Measurements from ENCODE around the gene LARGE1.

LARGE1 gene

DNA sequence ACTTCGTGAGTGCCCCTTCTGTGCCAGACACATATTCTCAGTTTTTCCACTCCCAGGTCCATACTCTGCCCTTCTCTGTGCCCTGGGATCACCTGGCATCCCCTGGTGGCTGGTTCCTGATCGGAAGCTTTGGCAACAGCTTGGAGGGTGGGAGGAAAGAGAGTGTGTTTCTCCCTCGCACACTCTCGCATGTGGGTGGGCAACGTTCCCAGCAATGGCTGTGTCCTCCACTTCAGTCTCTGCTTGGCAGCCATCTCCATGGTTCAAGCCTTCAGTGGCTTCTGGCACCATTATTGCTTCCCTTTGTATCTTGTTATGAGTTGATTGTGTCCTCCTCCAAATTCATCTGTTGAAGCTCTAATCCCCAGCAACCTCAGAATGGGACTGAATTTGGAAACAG is 519.4 kb downstream of the LARGE1 start:
- TF ChIP-seq SPI1 (IDR thresholded peaks at IDR 0.05; ENCODE audit: borderline replicate concordance, low read depth) (no peak), POLR2AphosphoS5 (IDR thresholded peaks at IDR 0.05; ENCODE audit: low read depth) (no peak), CTCF (IDR thresholded peaks at IDR 0.05; ENCODE audit: insufficient read depth, low read length) (no peak), GABPA (IDR thresholded peaks at IDR 0.05; ENCODE audit: low read depth) (no peak)
- TF ChIP-seq, protein P1, sequence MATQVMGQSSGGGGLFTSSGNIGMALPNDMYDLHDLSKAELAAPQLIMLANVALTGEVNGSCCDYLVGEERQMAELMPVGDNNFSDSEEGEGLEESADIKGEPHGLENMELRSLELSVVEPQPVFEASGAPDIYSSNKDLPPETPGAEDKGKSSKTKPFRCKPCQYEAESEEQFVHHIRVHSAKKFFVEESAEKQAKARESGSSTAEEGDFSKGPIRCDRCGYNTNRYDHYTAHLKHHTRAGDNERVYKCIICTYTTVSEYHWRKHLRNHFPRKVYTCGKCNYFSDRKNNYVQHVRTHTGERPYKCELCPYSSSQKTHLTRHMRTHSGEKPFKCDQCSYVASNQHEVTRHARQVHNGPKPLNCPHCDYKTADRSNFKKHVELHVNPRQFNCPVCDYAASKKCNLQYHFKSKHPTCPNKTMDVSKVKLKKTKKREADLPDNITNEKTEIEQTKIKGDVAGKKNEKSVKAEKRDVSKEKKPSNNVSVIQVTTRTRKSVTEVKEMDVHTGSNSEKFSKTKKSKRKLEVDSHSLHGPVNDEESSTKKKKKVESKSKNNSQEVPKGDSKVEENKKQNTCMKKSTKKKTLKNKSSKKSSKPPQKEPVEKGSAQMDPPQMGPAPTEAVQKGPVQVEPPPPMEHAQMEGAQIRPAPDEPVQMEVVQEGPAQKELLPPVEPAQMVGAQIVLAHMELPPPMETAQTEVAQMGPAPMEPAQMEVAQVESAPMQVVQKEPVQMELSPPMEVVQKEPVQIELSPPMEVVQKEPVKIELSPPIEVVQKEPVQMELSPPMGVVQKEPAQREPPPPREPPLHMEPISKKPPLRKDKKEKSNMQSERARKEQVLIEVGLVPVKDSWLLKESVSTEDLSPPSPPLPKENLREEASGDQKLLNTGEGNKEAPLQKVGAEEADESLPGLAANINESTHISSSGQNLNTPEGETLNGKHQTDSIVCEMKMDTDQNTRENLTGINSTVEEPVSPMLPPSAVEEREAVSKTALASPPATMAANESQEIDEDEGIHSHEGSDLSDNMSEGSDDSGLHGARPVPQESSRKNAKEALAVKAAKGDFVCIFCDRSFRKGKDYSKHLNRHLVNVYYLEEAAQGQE (IDR thresholded peaks at IDR 0.05; ENCODE audit: insufficient replicate concordance, low read depth) = no peak
- H3K27me3 ChIP-seq (ENCODE audit: insufficient read depth, poor library complexity, severe bottlenecking) = no peaks in the 10 kb centered on the region
- H3K27ac ChIP-seq (replicated peaks) = no peak overlapping the region
- no peak overlapping the region for H3K4me3 ChIP-seq (replicated peaks; ENCODE audit: insufficient read depth, low read length)
- no peak for DNase-seq (ENCODE audit: low read depth in 1 of 2, low spot score in 1 of 2)

DNA sequence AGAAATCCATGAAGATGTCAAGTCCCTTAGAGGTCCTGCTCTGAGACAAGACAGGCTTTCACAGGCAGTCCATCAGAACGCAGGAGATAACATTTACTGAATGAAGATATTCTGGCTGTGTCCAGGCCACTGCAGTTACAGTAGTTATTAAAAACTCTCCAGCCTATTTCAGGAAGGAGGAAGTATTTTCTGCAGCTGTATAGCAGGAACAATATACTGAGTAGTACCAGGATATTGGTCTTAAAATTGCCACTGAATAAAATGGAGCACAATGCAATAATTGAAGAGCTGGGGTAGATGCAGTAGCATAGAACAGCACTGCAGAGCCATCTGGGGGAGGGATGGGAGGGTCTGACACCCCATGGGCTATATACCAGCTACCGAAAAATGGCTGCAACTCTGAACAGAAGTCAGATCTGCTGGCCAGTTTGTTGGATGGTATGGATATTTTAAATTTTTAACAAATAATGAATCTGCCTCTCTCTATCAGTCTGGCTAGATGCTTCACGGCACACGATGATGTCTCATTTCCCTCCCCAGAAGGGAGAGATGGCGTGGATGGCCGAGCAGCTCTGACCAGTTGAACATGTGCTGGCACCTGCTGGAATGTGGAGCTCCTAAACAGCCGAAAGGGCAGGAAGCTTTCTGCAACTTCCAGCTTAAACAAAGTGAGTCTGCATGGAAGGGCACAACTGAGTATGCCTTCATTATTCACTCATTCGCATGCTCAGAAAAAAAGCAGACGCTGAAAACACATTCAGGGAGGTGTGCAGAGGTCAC is 520.0 kb downstream of the LARGE1 start:
- DNase-seq (ENCODE audit: low read depth in 1 of 2, low spot score in 1 of 2) = no peak
- Histone ChIP-seq H3K4me3 (replicated peaks; ENCODE audit: insufficient read depth, low read length) (no peak overlapping the region), H3K27me3 (ENCODE audit: insufficient read depth, poor library complexity, severe bottlenecking) (no peaks in the 10 kb centered on the region), H3K27ac (replicated peaks) (no peak overlapping the region)
- TF ChIP-seq CTCF (IDR thresholded peaks at IDR 0.05; ENCODE audit: insufficient read depth, low read length) = no peak

- DNase-seq (ENCODE audit: low read depth in 1 of 2, low spot score in 1 of 2) = no peak
- H3K4me3 ChIP-seq (replicated peaks; ENCODE audit: insufficient read depth, low read length) = no peak overlapping the region
- H3K27me3 ChIP-seq (ENCODE audit: insufficient read depth, poor library complexity, severe bottlenecking) = no peaks in the 10 kb centered on the region
- TF ChIP-seq, protein P1 (IDR thresholded peaks at IDR 0.05; ENCODE audit: insufficient replicate concordance, low read depth) = no peak
- TF ChIP-seq CTCF (IDR thresholded peaks at IDR 0.05; ENCODE audit: insufficient read depth, low read length) (no peak), SPI1 (IDR thresholded peaks at IDR 0.05; ENCODE audit: borderline replicate concordance, low read depth) (no peak), POLR2AphosphoS5 (IDR thresholded peaks at IDR 0.05; ENCODE audit: low read depth) (no peak), GABPA (IDR thresholded peaks at IDR 0.05; ENCODE audit: low read depth) (no peak)
- H3K27ac ChIP-seq (replicated peaks) = no peak overlapping the region
Observed at GRCh38 chr22:33397381-33397907, 522.8 kb downstream of the LARGE1 start.
